HG03457 (cell line): ENCODE results near the gene GPR150.
"Not testable (repeated sequence)": the region's sequence is repeated elsewhere in the genome, so short reads cannot be mapped to it uniquely, and the experiment has no call there.

Experiments
- ATAC-seq: cut with Tn5 transposase; IDR thresholded peaks from one replicate; pipeline ENCODE4 v1.9.1; 2021; ENCODE audit warnings: moderate number of reproducible peaks; ENCODE audit not compliant: unreplicated experiment

The GPR150 gene

GRCh38 chr5:95621839-95622629 is 2.1 kb downstream of the GPR150 start:
- no peak for ATAC-seq

- no peak for ATAC-seq
Observed at GRCh38 chr5:95623706-95624105, 3.8 kb downstream of the GPR150 start.

- ATAC-seq = no peak
Observed at GRCh38 chr5:95624368-95624767, 4.5 kb downstream of the GPR150 start.

- no peak for ATAC-seq
Observed at GRCh38 chr5:95626701-95627100, 6.8 kb downstream of the GPR150 start.

GRCh38 chr5:95627971-95628810 is 8.3 kb downstream of the GPR150 start:
- no peak for ATAC-seq

- ATAC-seq = no peak
Observed at GRCh38 chr5:95628933-95629332, 9.0 kb downstream of the GPR150 start.

GRCh38 chr5:95630394-95630917 is 10.6 kb downstream of the GPR150 start:
- ATAC-seq = no peak

- ATAC-seq = no peak
Observed at GRCh38 chr5:95631255-95631958, 11.5 kb downstream of the GPR150 start.

GRCh38 chr5:95631991-95632675 is 12.2 kb downstream of the GPR150 start:
- peak; percentile 86 for ATAC-seq

GRCh38 chr5:95632942-95633341 is 13.1 kb downstream of the GPR150 start:
- not testable (repeated sequence) for ATAC-seq

GRCh38 chr5:95633671-95634070 is 13.8 kb downstream of the GPR150 start:
- no peak for ATAC-seq

- no peak for ATAC-seq
Observed at GRCh38 chr5:95634081-95634480, 14.2 kb downstream of the GPR150 start.

- ATAC-seq = no peak
Observed at GRCh38 chr5:95638632-95639031, 18.7 kb downstream of the GPR150 start.

- no peak for ATAC-seq
Observed at GRCh38 chr5:95641741-95642220, 21.9 kb downstream of the GPR150 start.

- no peak for ATAC-seq
Observed at GRCh38 chr5:95643152-95643551, 23.3 kb downstream of the GPR150 start.

- ATAC-seq = peak; percentile 28
Observed at GRCh38 chr5:95644351-95645042, 24.6 kb downstream of the GPR150 start.

- ATAC-seq = not testable (repeated sequence)
Observed at GRCh38 chr5:95646226-95646568, 26.3 kb downstream of the GPR150 start.

- peak; percentile 92 for ATAC-seq
Observed at GRCh38 chr5:95646569-95647431, 26.9 kb downstream of the GPR150 start, which contains the start of gene RFESD. Gene RFESD, plus strand, starts transcription at chr5:95646777. Its CDS starts 5,495 bp downstream, at chr5:95652272.
